Esophagus (tissue), 2 donors: Measurements from ENCODE around the gene WDR86. TPM values are rescaled to one million over a fixed set of nuclear protein-coding genes. Genes with fewer than 3 reads are reported as not detected.

Experiments used
- H3K27ac ChIP-seq, 2 donors: one replicate each; pipeline ENCODE4 v1.5.1; 2013; ENCODE audit warnings: low read depth in 2 of 2, mild to moderate bottlenecking in 2 of 2, inconsistent platforms in 1 of 2, low read length in 1 of 2, moderate library complexity in 1 of 2
- H3K27me3 ChIP-seq, 2 donors: one replicate each; pipeline ENCODE4 v1.6.1; 2013; ENCODE audit warnings: low read length in 2 of 2, control low read depth in 1 of 2, mild to moderate bottlenecking in 1 of 2; ENCODE audit not compliant: insufficient read depth in 2 of 2, control insufficient read depth in 1 of 2
- H3K36me3 ChIP-seq, 2 donors: one replicate each; pipeline ENCODE4 v1.6.1; 2013; ENCODE audit warnings: low read length in 1 of 2; ENCODE audit not compliant: control insufficient read depth in 2 of 2, insufficient read depth in 2 of 2
- H3K4me1 ChIP-seq, 2 donors: one replicate each; pipeline ENCODE4 v1.6.1; 2013; ENCODE audit warnings: low read length in 1 of 2; ENCODE audit not compliant: control insufficient read depth in 2 of 2, insufficient read depth in 2 of 2
- H3K4me3 ChIP-seq, 2 donors: one replicate each; pipeline ENCODE4 v1.5.1; 2013; ENCODE audit warnings: low read length in 2 of 2, mild to moderate bottlenecking in 2 of 2, low read depth in 1 of 2, moderate library complexity in 1 of 2
- H3K9me3 ChIP-seq, 2 donors: one replicate each; pipeline ENCODE4 v1.6.1; 2013; ENCODE audit warnings: mild to moderate bottlenecking in 2 of 2, low read depth in 1 of 2, low read length in 1 of 2, moderate library complexity in 1 of 2; ENCODE audit not compliant: control insufficient read depth in 2 of 2, insufficient read depth in 1 of 2
- WGBS, 2 donors: extraction: QIAGEN DNeasy Blood & Tissue Kit; methylation state at CpG; one replicate each; pipeline ENCODE4 v1.1.7; 2013; 5-methylcytosine and 5-hydroxymethylcytosine counted together
- polyA plus RNA-seq, 2 donors: library from polyadenylated mRNA; stranded (reverse); fragments of 200-250 nt; gene quantifications; one replicate each; pipeline ENCODE4 v1.2.3, GENCODE V29; 2013
- donor health status: healthy with polysubstance abuse.
- donor health status: Bipolar disorder and iron deficiency.

Gene WDR86
- polyA plus RNA-seq, 2 donors = 0.28 to 0.86 TPM

- Histone ChIP-seq H3K9me3 (peaks cover 0 to 10% of the 10 kb centered on the region in 2 donors), H3K4me3 (no peak overlapping the region), H3K4me1 (no peaks in the 10 kb centered on the region), H3K36me3 (no peaks in the 10 kb centered on the region), H3K27ac (no peak overlapping the region), H3K27me3 (no peaks in the 10 kb centered on the region)
- WGBS, 2 donors = 86% methylated on average over 5 of the region's 5 CpGs
Observed at GRCh38 chr7:151422212-151422611, 12.4 kb upstream of the WDR86 start.

GRCh38 chr7:151420144-151420543 is 10.3 kb upstream of the WDR86 start:
- 72 to 80% methylated on average over 5 of the region's 5 CpGs for WGBS, 2 donors
- Histone ChIP-seq H3K4me1 (no peaks in the 10 kb centered on the region), H3K4me3 (no peak overlapping the region), H3K36me3 (no peaks in the 10 kb centered on the region), H3K27ac (no peak overlapping the region), H3K27me3 (no peaks in the 10 kb centered on the region), H3K9me3 (peaks cover 0 to 10% of the 10 kb centered on the region in 2 donors)

GRCh38 chr7:151416941-151417315 is 7.1 kb upstream of the WDR86 start:
- Histone ChIP-seq H3K27ac (no peak overlapping the region), H3K36me3 (no peaks in the 10 kb centered on the region), H3K4me3 (no peak overlapping the region), H3K9me3 (peaks cover 0 to 9% of the 10 kb centered on the region in 2 donors), H3K27me3 (no peaks in the 10 kb centered on the region), H3K4me1 (no peaks in the 10 kb centered on the region)
- WGBS, 2 donors = 65 to 68% methylated on average over 11 of the region's 11 CpGs

GRCh38 chr7:151416112-151416940 is 6.5 kb upstream of the WDR86 start:
- H3K27me3 ChIP-seq = peaks cover 0 to under 1% of the 10 kb centered on the region in 2 donors
- 76 to 78% methylated on average over 10 of the region's 10 CpGs for WGBS, 2 donors
- no peaks in the 10 kb centered on the region for H3K36me3 ChIP-seq

GRCh38 chr7:151415375-151416105 is 5.7 kb upstream of the WDR86 start:
- Histone ChIP-seq H3K27ac (no peak overlapping the region), H3K36me3 (no peaks in the 10 kb centered on the region)

More at GRCh38 chr7:151416112-151416940, 6.5 kb upstream of the WDR86 start:
- Histone ChIP-seq H3K4me3 (no peak overlapping the region), H3K4me1 (no peaks in the 10 kb centered on the region), H3K27ac (no peak overlapping the region), H3K9me3 (peaks cover 0 to 5% of the 10 kb centered on the region in 2 donors)

GRCh38 chr7:151413241-151413640 is 3.4 kb upstream of the WDR86 start:
- peaks cover 2 to 8% of the 10 kb centered on the region in 2 donors for H3K4me1 ChIP-seq
- peaks cover 0 to 3% of the 10 kb centered on the region in 2 donors for H3K9me3 ChIP-seq
- 85 to 87% methylated on average over 4 of the region's 4 CpGs for WGBS, 2 donors
- H3K36me3 ChIP-seq = no peaks in the 10 kb centered on the region
- H3K27me3 ChIP-seq = peaks cover 7 to 22% of the 10 kb centered on the region in 2 donors
- no peak overlapping the region for H3K27ac ChIP-seq
- no peak overlapping the region for H3K4me3 ChIP-seq

More at GRCh38 chr7:151415375-151416105, 5.7 kb upstream of the WDR86 start:
- Histone ChIP-seq H3K27me3 (peaks cover 7% of the 10 kb centered on the region in 2 donors), H3K4me1 (no peaks in the 10 kb centered on the region), H3K9me3 (peaks cover 0 to 5% of the 10 kb centered on the region in 2 donors), H3K4me3 (no peak overlapping the region)
- 56 to 65% methylated on average over 3 of the region's 3 CpGs for WGBS, 2 donors

GRCh38 chr7:151412318-151412717 is 2.5 kb upstream of the WDR86 start:
- no peak overlapping the region for H3K4me3 ChIP-seq
- 76% methylated on average over 4 of the region's 4 CpGs for WGBS, 2 donors
- peaks cover 0 to 3% of the 10 kb centered on the region in 2 donors for H3K9me3 ChIP-seq
- H3K36me3 ChIP-seq = no peaks in the 10 kb centered on the region
- H3K27ac ChIP-seq = no peak overlapping the region
- H3K27me3 ChIP-seq = peaks cover 7 to 22% of the 10 kb centered on the region in 2 donors
- H3K4me1 ChIP-seq = peaks cover 2 to 8% of the 10 kb centered on the region in 2 donors

GRCh38 chr7:151411551-151411950 is 1.7 kb upstream of the WDR86 start:
- 79 to 82% methylated on average over 6 of the region's 6 CpGs for WGBS, 2 donors
- Histone ChIP-seq H3K4me3 (no peak overlapping the region), H3K4me1 (peaks cover 2 to 8% of the 10 kb centered on the region in 2 donors), H3K27me3 (peaks cover 7 to 22% of the 10 kb centered on the region in 2 donors), H3K36me3 (no peaks in the 10 kb centered on the region), H3K9me3 (peaks cover 0 to 3% of the 10 kb centered on the region in 2 donors), H3K27ac (no peak overlapping the region)

- H3K36me3 ChIP-seq = no peaks in the 10 kb centered on the region
- H3K4me3 ChIP-seq = peak overlapping the region; percentile 29 to 46
- H3K27ac ChIP-seq = no peak overlapping the region
- peaks cover 7 to 22% of the 10 kb centered on the region in 2 donors for H3K27me3 ChIP-seq
- H3K9me3 ChIP-seq = peaks cover 0 to 3% of the 10 kb centered on the region in 2 donors
- 27% methylated on average over 55 of the region's 55 CpGs for WGBS, 2 donors
- peaks cover 2 to 8% of the 10 kb centered on the region in 2 donors for H3K4me1 ChIP-seq
Observed at GRCh38 chr7:151410405-151411390, 860 bp upstream of the WDR86 start.
